Endothelial cell of umbilical vein (primary cell): Measurements from ENCODE around the gene DSE. TPM values are rescaled to one million over a fixed set of nuclear protein-coding genes. Genes with fewer than 3 reads are reported as not detected.

Experiments used
- BruUV-seq: library from RNA; stranded (reverse); fragments of 400-500 nt; replicated peaks from 2 replicates; lab custom pipeline; 2021; lab: Mats Ljungman, UMichigan
- CTCF ChIA-PET: fragments of 300-600, 350-600 bp; sonication (Branson Sonifier 250); formaldehyde crosslinking; loops from one replicate; lab custom pipeline; 2021; ENCODE audit warnings: antibody characterized with exemption, inconsistent platforms; lab: Charles Lee
- POLR2A ChIA-PET: fragments of 300-600, 350-600 bp; sonication (Branson Sonifier 250); formaldehyde crosslinking; loops from one replicate; lab custom pipeline; 2021; ENCODE audit warnings: antibody characterized with exemption, inconsistent platforms; lab: Charles Lee
- DNase-seq: peaks from one replicate; pipeline ENCODE4 v3.0.0-alpha.2; 2011; ENCODE audit warnings: low read depth, low spot score
- FAIRE-seq: peaks from 2 replicates; lab custom pipeline; 2011; peaks lifted over from hg19 to GRCh38; lab: Jason Lieb, UNC
- H2AFZ ChIP-seq: 2 replicates; pipeline ENCODE4 v1.6.0; 2012; ENCODE audit warnings: low read depth, low read length, control low read depth, inconsistent platforms
- H3K27ac ChIP-seq: 2 replicates; pipeline ENCODE4 v1.5.1; 2011; ENCODE audit warnings: low read depth, mild to moderate bottlenecking, control low read depth, low read length, moderate library complexity; ENCODE audit not compliant: insufficient read depth
- H3K27me3 ChIP-seq, 2 experiments: 2 replicates each; pipeline versions ENCODE4 v1.6.0 to v1.6.1; 2011; ENCODE audit warnings: low read length in 2 of 2, mixed read lengths in 1 of 2; ENCODE audit not compliant: control insufficient read depth in 2 of 2, insufficient read depth in 2 of 2
- H3K36me3 ChIP-seq, 2 experiments: 2 replicates in 1 of 2; 3 replicates in 1 of 2; pipeline ENCODE4 v1.5.1; 2011; ENCODE audit warnings: low read length in 2 of 2, mild to moderate bottlenecking in 1 of 2, moderate library complexity in 1 of 2; ENCODE audit not compliant: control insufficient read depth in 2 of 2, insufficient read depth in 2 of 2; ENCODE audit errors: extremely low read depth in 1 of 2
- H3K4me1 ChIP-seq: 3 replicates; pipeline ENCODE4 v1.5.1; 2011; ENCODE audit warnings: mild to moderate bottlenecking, low read length; ENCODE audit not compliant: control insufficient read depth, insufficient read depth; ENCODE audit errors: extremely low read depth
- H3K4me2 ChIP-seq: 2 replicates; pipeline ENCODE4 v1.6.1; 2011; ENCODE audit warnings: low read length, control low read depth, mixed read lengths; ENCODE audit not compliant: insufficient read depth
- H3K4me3 ChIP-seq, 3 experiments: fragments of 200-600 bp in 1 of 3; sonication (generic), shearing (Covaris generic) in 1 of 3; replicated peaks in 1 of 3; 2 replicates each; pipeline ENCODE4 v1.5.1; 2011 to 2016; ENCODE audit warnings: control low read depth in 3 of 3, low read length in 3 of 3, mild to moderate bottlenecking in 2 of 3, inconsistent platforms in 1 of 3, low read depth in 1 of 3, moderate library complexity in 1 of 3; ENCODE audit not compliant: insufficient read depth in 1 of 3
- H3K79me2 ChIP-seq: 2 replicates; pipeline ENCODE4 v1.6.0; 2012; ENCODE audit warnings: low read length, inconsistent platforms; ENCODE audit not compliant: control insufficient read depth, insufficient read depth
- H3K9ac ChIP-seq: replicated peaks from 2 replicates; pipeline ENCODE3; 2011; ENCODE audit warnings: low read length, control low read depth; ENCODE audit not compliant: insufficient read depth; ENCODE audit errors: extremely low read depth
- H3K9me1 ChIP-seq: replicated peaks from 3 replicates; pipeline ENCODE4 v1.6.0; 2011; ENCODE audit warnings: mild to moderate bottlenecking, low read length; ENCODE audit not compliant: control insufficient read depth, insufficient read depth; ENCODE audit errors: extremely low read depth
- H3K9me3 ChIP-seq: replicated peaks from 2 replicates; pipeline ENCODE4 v1.5.1; 2012; ENCODE audit warnings: low read length, inconsistent platforms; ENCODE audit not compliant: control insufficient read depth, insufficient read depth
- H4K20me1 ChIP-seq: replicated peaks from 2 replicates; pipeline ENCODE3; 2011; ENCODE audit warnings: mild to moderate bottlenecking, low read length; ENCODE audit not compliant: control insufficient read depth, insufficient read depth; ENCODE audit errors: extremely low read depth
- CTCF ChIP-seq, 2 donors: IDR thresholded peaks; 1 replicate in 1 of 2; 2 replicates in 1 of 2; pipeline ENCODE4 v1.5.1; 2011; ENCODE audit warnings: low read length in 2 of 2, mild to moderate bottlenecking in 2 of 2, moderate library complexity in 2 of 2, control low read depth in 1 of 2, inconsistent platforms in 1 of 2, low read depth in 1 of 2; ENCODE audit not compliant: insufficient read depth in 1 of 2; ENCODE audit errors: extremely low read depth in 1 of 2
- EZH2 ChIP-seq: IDR thresholded peaks from 2 replicates; pipeline ENCODE4 v1.6.1; 2012; ENCODE audit warnings: borderline replicate concordance, low read depth, mild to moderate bottlenecking, moderate library complexity, low read length, inconsistent platforms; ENCODE audit not compliant: severe bottlenecking
- FOS ChIP-seq: IDR thresholded peaks from 2 replicates; pipeline ENCODE4 v1.6.1; 2011; ENCODE audit warnings: mild to moderate bottlenecking, low read length, moderate library complexity, borderline replicate concordance; ENCODE audit not compliant: insufficient read depth
- GATA2 ChIP-seq: IDR thresholded peaks from 2 replicates; pipeline ENCODE4 v1.7.0; 2011; ENCODE audit warnings: low read depth, mild to moderate bottlenecking, moderate library complexity, mixed read lengths, low read length; ENCODE audit not compliant: insufficient read length, insufficient read depth
- JUN ChIP-seq: IDR thresholded peaks from 2 replicates; pipeline ENCODE4 v1.6.1; 2011; ENCODE audit warnings: borderline replicate concordance, low read depth; ENCODE audit not compliant: insufficient read length, insufficient read depth
- MAX ChIP-seq: IDR thresholded peaks from 2 replicates; pipeline ENCODE4 v1.6.1; 2011; ENCODE audit not compliant: insufficient read depth, insufficient read length
- MYC ChIP-seq: IDR thresholded peaks from one replicate; pipeline ENCODE4 v1.6.1; 2011; ENCODE audit warnings: mild to moderate bottlenecking, low read depth, low read length
- POLR2A ChIP-seq: IDR thresholded peaks from 2 replicates; pipeline ENCODE4 v1.6.1; 2012; ENCODE audit warnings: low read depth, mild to moderate bottlenecking, control low read depth, low read length
- POLR2AphosphoS5 ChIP-seq: IDR thresholded peaks from 2 replicates; pipeline ENCODE4 v1.6.1; 2012; ENCODE audit warnings: low read depth, mild to moderate bottlenecking, control low read depth, low read length, moderate library complexity; ENCODE audit not compliant: insufficient read depth
- dilution Hi-C: fragments of 300-500 bp; cut with MboI; formaldehyde crosslinking; loops from one replicate; pipeline ENCODE4 v1.15.0; 2019; ENCODE audit warnings: low sequenced_read_pairs; ENCODE audit not compliant: extremely low pct_ligation_motif_present
- intact Hi-C: fragments of 100-400 bp; cut with micrococcal nuclease; formaldehyde crosslinking; loops from one replicate; pipeline ENCODE4 v1.10.0; 2022
- polyA plus RNA-seq, 4 experiments: library from polyadenylated mRNA; depleted of rRNA in 3 of 4; stranded (reverse) in 3 of 4; unstranded in 1 of 4; fragments of >200 nt; gene quantifications; 2 replicates each; pipeline versions ENCODE4 v1.2.1 to v1.2.3, GENCODE V29; 2011 to 2012; ENCODE audit warnings: missing spikeins in 1 of 4
- total RNA-seq: library from RNA; stranded (reverse); gene quantifications from 2 replicates; pipeline ENCODE4 v1.2.3, GENCODE V29; 2021

Gene DSE
- total and polyA plus RNA-seq, 2 donors (not counting 3 experiments of a cell fraction or from before 2014, with no cell fraction given): 12.0 to 25.0 TPM

DNA sequence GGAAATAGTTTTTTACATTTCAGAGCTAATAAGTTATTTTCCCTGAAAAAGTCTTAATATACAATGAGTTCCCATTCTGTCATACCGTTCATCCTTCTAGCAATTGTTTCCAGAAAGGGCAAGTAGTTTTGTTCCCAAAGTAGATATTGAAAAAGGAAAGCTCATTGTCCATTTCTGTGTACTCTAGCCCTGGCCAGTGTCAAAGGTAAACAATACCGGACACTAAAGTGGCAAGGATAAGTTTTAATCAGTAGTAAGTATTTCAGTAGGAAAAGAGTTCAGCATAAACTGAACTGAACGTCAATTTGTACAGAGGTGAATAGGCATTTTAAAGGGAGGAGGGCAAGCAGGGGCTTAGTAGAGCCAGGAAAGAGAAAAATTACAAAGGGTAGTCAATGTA, 46.9 kb downstream of the DSE start:
- Histone ChIP-seq H2AFZ (no peak overlapping the region), H3K4me1 (no peaks in the 10 kb centered on the region), H3K79me2 (no peaks in the 10 kb centered on the region), H3K36me3 (no peaks in the 10 kb centered on the region), H3K4me3 (no peak overlapping the region), H3K9me3 (no peaks in the 10 kb centered on the region), H3K9ac (no peak overlapping the region), H3K27me3 (no peaks in the 10 kb centered on the region), H3K27ac (no peak overlapping the region), H4K20me1 (no peaks in the 10 kb centered on the region), H3K9me1 (no peaks in the 10 kb centered on the region), H3K4me2 (no peak overlapping the region)
- ChIA-PET POLR2A (no interaction called here), CTCF (interaction anchor here (1.0 kb wide), 1 partner anchor 130 kb away, joined by 4 read pairs; no protein-coding TSS in a partner anchor)
- no peak for TF ChIP-seq EZH2
- TF ChIP-seq CTCF (IDR thresholded peaks at IDR 0.05; ENCODE audit: extremely low read depth in 1 of 2, insufficient read depth in 1 of 2, low read depth in 1 of 2, low read length in 2 of 2): no peak
- no peak for TF ChIP-seq POLR2AphosphoS5
- TF ChIP-seq POLR2A: no peak
- TF ChIP-seq MYC: no peak
- no peak for TF ChIP-seq JUN
- TF ChIP-seq MAX: no peak
- no peak for TF ChIP-seq FOS
- no peak for TF ChIP-seq GATA2
- no peak for FAIRE-seq
- dilution Hi-C loops: no loop called here
- intact Hi-C loops: no loop called here
- no TSS peak for BruUV-seq
- DNase-seq: no peak
